ENCODE results near the gene SHROOM4. TPM values are rescaled to one million over a fixed set of nuclear protein-coding genes. Genes with fewer than 3 reads are reported as not detected.

Gene SHROOM4
- total and polyA plus RNA-seq, 2 of the 13 experiments (the other 11 are each of a cell fraction or from before 2014, with no cell fraction given) = 0.08 to 0.18 TPM

DNA sequence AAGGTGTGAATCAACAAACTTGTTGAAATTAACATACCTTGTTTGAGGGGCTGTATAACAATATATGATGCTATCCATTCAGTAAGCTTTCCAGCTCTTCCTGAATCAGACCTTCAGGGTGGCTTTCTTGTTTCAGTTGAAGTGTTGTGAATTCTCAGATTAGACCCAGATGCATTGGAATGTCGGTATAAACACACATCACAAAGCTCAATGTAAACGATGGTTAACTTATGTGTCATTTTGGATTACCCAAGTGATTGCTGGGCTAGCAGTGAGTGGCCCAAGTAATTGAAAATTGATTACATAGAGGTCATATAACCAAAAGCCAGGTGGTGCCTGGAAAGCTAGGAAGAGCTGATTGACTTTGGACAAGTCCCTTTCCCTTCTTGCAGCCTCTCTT lies 115.0 kb downstream of the SHROOM4 start:
- WGBS (ENCODE audit: low lambda C conversion rate) = 0% methylated on average over 2 of the region's 2 CpGs
- DNase-seq (ENCODE audit: low spot score) = no peak
- FAIRE-seq = no peak

More for the DNA sequence above, 115.0 kb downstream of the SHROOM4 start:
- Histone ChIP-seq H3K79me2 (ENCODE audit: insufficient read depth, low read length) (no peaks in the 10 kb centered on the region), H4K20me1 (ENCODE audit: insufficient read depth, low read length) (no peaks in the 10 kb centered on the region), H3K4me1 (ENCODE audit: insufficient read depth, low read length) (no peaks in the 10 kb centered on the region), H3K27ac (ENCODE audit: extremely low read length, insufficient read depth, low read length) (no peak overlapping the region), H3K9ac (ENCODE audit: insufficient read depth, low read depth, low read length) (no peak overlapping the region), H2AFZ (ENCODE audit: low read length) (no peak overlapping the region), H3K4me3 (replicated peaks in 1 of 3; ENCODE audit: insufficient read depth in 1 of 3, low read depth in 2 of 3, low read length in 3 of 3) (no peak overlapping the region), H3K36me3 (replicated peaks in 1 of 2; ENCODE audit: control insufficient read depth in 1 of 2, insufficient read depth in 2 of 2, low read length in 2 of 2) (no peaks in the 10 kb centered on the region), H3K27me3 (ENCODE audit: control insufficient read depth in 1 of 2, insufficient read depth in 2 of 2, low read length in 2 of 2) (no peaks in the 10 kb centered on the region), H3K9me3 (ENCODE audit: low read length) (no peaks in the 10 kb centered on the region), H3K4me2 (ENCODE audit: low read depth, low read length) (no peak overlapping the region)
- ChIA-PET CTCF (ENCODE audit: low intra/inter-chr PET ratio, low total read pairs) (no interaction called here), POLR2A (no interaction called here)
- TF ChIP-seq RFX5 (IDR thresholded peaks at IDR 0.05; ENCODE audit: low read depth, low read length) (no peak), RFX1 (IDR thresholded peaks at IDR 0.05) (no peak), ZNF709 (CRISPR knock-in tag; IDR thresholded peaks at IDR 0.05) (no peak), SRSF1 (optimal IDR thresholded peaks at IDR 0.05; ENCODE audit: low read depth, low read length) (no peak), ZNF83 (CRISPR knock-in tag; IDR thresholded peaks at IDR 0.05; ENCODE audit: borderline replicate concordance) (no peak), BRCA1 (CRISPR knock-in tag; IDR thresholded peaks at IDR 0.05) (no peak), NCOA5 (CRISPR knock-in tag; IDR thresholded peaks at IDR 0.05) (no peak), ZNF598 (CRISPR knock-in tag; IDR thresholded peaks at IDR 0.05; ENCODE audit: borderline replicate concordance) (no peak), ZFP41 (CRISPR knock-in tag; IDR thresholded peaks at IDR 0.05; ENCODE audit: borderline replicate concordance) (no peak), CEBPB (IDR thresholded peaks at IDR 0.05; ENCODE audit: borderline replicate concordance, low read depth, low read length) (no peak), ZNF12 (CRISPR knock-in tag; IDR thresholded peaks at IDR 0.05) (no peak), AGO1 (IDR thresholded peaks at IDR 0.05; ENCODE audit: low read depth, low read length, poor library complexity, severe bottlenecking) (no peak)
- TF ChIP-seq, protein P1, sequence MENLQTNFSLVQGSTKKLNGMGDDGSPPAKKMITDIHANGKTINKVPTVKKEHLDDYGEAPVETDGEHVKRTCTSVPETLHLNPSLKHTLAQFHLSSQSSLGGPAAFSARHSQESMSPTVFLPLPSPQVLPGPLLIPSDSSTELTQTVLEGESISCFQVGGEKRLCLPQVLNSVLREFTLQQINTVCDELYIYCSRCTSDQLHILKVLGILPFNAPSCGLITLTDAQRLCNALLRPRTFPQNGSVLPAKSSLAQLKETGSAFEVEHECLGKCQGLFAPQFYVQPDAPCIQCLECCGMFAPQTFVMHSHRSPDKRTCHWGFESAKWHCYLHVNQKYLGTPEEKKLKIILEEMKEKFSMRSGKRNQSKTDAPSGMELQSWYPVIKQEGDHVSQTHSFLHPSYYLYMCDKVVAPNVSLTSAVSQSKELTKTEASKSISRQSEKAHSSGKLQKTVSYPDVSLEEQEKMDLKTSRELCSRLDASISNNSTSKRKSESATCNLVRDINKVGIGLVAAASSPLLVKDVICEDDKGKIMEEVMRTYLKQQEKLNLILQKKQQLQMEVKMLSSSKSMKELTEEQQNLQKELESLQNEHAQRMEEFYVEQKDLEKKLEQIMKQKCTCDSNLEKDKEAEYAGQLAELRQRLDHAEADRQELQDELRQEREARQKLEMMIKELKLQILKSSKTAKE (CRISPR knock-in tag; IDR thresholded peaks at IDR 0.05; ENCODE audit: borderline replicate concordance) = no peak
- TF ChIP-seq, protein P2, sequence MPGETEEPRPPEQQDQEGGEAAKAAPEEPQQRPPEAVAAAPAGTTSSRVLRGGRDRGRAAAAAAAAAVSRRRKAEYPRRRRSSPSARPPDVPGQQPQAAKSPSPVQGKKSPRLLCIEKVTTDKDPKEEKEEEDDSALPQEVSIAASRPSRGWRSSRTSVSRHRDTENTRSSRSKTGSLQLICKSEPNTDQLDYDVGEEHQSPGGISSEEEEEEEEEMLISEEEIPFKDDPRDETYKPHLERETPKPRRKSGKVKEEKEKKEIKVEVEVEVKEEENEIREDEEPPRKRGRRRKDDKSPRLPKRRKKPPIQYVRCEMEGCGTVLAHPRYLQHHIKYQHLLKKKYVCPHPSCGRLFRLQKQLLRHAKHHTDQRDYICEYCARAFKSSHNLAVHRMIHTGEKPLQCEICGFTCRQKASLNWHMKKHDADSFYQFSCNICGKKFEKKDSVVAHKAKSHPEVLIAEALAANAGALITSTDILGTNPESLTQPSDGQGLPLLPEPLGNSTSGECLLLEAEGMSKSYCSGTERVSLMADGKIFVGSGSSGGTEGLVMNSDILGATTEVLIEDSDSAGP (CRISPR knock-in tag; IDR thresholded peaks at IDR 0.05; ENCODE audit: borderline replicate concordance) = no peak
- no peak for ATAC-seq
- no TSS peak for BruUV-seq (replicated peaks)
- in situ Hi-C loops (cut with HindIII; ENCODE audit: extremely low pct_ligation_motif_present, low pct_unique_long_range_greater_than_20kb) = no loop called here
- intact Hi-C loops (cut with micrococcal nuclease; ENCODE audit: unreplicated experiment) = no loop called here

Measured in HepG2 (cell line).